Tibial artery (tissue), 4 donors: ENCODE measurements around the gene ZNF609.
"Not testable (repeated sequence)": the region's sequence is repeated elsewhere in the genome, so short reads cannot be mapped to it uniquely, and the experiment has no call there.

Experiments
- DNase-seq, 2 donors: peaks; one replicate each; pipeline ENCODE4 v3.0.0-alpha.2; 2019
- H3K27ac ChIP-seq, 2 donors: fragments of 200-600 bp; sonication (generic) in 1 of 2; 1 replicate in 1 of 2; 2 replicates in 1 of 2; pipeline ENCODE4 v1.5.1; 2018 to 2019; ENCODE audit warnings: mild to moderate bottlenecking in 1 of 2
- H3K27me3 ChIP-seq, 2 donors: fragments of 200-600 bp; sonication (generic) in 1 of 2; one replicate each; pipeline versions ENCODE4 v1.5.1 to v1.6.0; 2016 to 2019
- H3K36me3 ChIP-seq, 3 donors: fragments of 200-600 bp; sonication (generic) in 2 of 3; one replicate each; pipeline ENCODE4 v1.5.1; 2016 to 2019; ENCODE audit warnings: mild to moderate bottlenecking in 2 of 3
- H3K4me1 ChIP-seq, 4 donors: fragments of 200-600 bp; sonication (generic) in 2 of 4; 1 replicate in 3 of 4; 2 replicates in 1 of 4; pipeline ENCODE4 v1.5.1; 2016 to 2019
- H3K4me3 ChIP-seq, 2 donors: fragments of 200-600 bp; sonication (generic) in 1 of 2; 1 replicate in 1 of 2; 2 replicates in 1 of 2; pipeline ENCODE4 v1.5.1; 2018 to 2019; ENCODE audit warnings: mild to moderate bottlenecking in 2 of 2
- H3K9me3 ChIP-seq, 3 donors: fragments of 200-600 bp; sonication (generic) in 1 of 3; one replicate each; pipeline ENCODE4 v1.5.1; 2016 to 2019
- CTCF ChIP-seq, 2 experiments: fragments of 200-600 bp in 1 of 2; fragments of 450-650 bp in 1 of 2; IDR thresholded peaks; one replicate each; pipeline ENCODE4 v1.5.1; 2017 to 2019; ENCODE audit warnings: antibody characterized with exemption in 2 of 2, mild to moderate bottlenecking in 1 of 2, moderate library complexity in 1 of 2
- intact Hi-C: fragments of 100-400 bp; cut with DNase I; formaldehyde crosslinking; loops from one replicate; pipeline ENCODE4 v1.15.0; 2023; ENCODE audit warnings: low total_unique reads

The ZNF609 gene

GRCh38 chr15:64583983-64584382, 123.6 kb downstream of the ZNF609 start:
- no peak overlapping the region for H3K4me3 ChIP-seq
- H3K4me1 ChIP-seq: no peaks in the 10 kb centered on the region
- no peak for TF ChIP-seq CTCF (IDR thresholded peaks at IDR 0.05)
- H3K36me3 ChIP-seq: peaks cover 0 to 12% (median 0%) of the 10 kb centered on the region in 3 donors
- peaks cover 0 to 13% (median 0%) of the 10 kb centered on the region in 3 donors for H3K9me3 ChIP-seq
- no peaks in the 10 kb centered on the region for H3K27me3 ChIP-seq
- no peak overlapping the region for H3K27ac ChIP-seq
- intact Hi-C loops: no loop called here
- no peak for DNase-seq

- H3K9me3 ChIP-seq: peaks cover 0 to 1% (median 0%) of the 10 kb centered on the region in 3 donors
- no peak for TF ChIP-seq CTCF (IDR thresholded peaks at IDR 0.05)
- intact Hi-C loops: no loop called here
- H3K27ac ChIP-seq: no peak overlapping the region
- H3K4me1 ChIP-seq: no peaks in the 10 kb centered on the region
- DNase-seq: no peak
- H3K27me3 ChIP-seq: no peaks in the 10 kb centered on the region
- H3K36me3 ChIP-seq: peaks cover 0 to 2% (median 0%) of the 10 kb centered on the region in 3 donors
- no peak overlapping the region for H3K4me3 ChIP-seq
Observed at GRCh38 chr15:64586259-64586870, 126.0 kb downstream of the ZNF609 start.

GRCh38 chr15:64586984-64587383, 126.6 kb downstream of the ZNF609 start:
- no peak for TF ChIP-seq CTCF (IDR thresholded peaks at IDR 0.05)

DNA sequence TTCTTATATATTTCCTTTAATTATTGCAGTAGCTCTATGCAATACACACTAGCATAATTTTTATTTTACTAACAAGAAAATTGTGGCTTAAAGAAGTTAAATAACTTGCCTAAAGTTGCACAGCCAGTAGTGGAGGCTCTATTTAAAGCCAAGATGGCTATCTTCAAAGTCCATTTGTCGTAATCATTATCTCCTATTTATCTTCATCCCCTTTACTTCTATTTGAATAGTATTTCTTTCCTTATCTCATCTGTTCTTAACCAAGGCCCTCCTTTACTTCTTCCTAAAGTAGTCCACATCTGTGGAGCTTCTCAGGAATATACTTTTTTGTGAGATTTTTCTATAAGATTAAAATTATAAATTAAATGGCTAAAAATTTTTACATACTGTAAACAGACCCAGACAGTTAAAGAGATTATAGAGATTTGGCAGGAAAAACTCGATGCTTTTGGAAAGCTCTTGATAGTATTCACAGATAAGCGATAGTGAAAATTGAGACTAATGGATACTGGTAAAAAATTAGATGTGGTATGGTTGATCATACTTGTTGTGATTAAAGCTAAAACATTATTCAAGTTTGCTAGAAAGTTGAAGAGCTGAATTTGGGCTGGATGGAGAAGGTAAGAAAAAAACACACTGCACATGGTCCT, 129.2 kb downstream of the ZNF609 start:
- TF ChIP-seq CTCF (IDR thresholded peaks at IDR 0.05): no peak
- DNase-seq: no peak
- Histone ChIP-seq H3K4me1 (no peaks in the 10 kb centered on the region), H3K9me3 (no peaks in the 10 kb centered on the region), H3K27me3 (no peaks in the 10 kb centered on the region), H3K4me3 (no peak overlapping the region), H3K36me3 (no peaks in the 10 kb centered on the region), H3K27ac (no peak overlapping the region)
- intact Hi-C loops: no loop called here

More at GRCh38 chr15:64586984-64587383, 126.6 kb downstream of the ZNF609 start:
- no peak overlapping the region for H3K27ac ChIP-seq
- no peaks in the 10 kb centered on the region for H3K27me3 ChIP-seq
- no peak for DNase-seq
- intact Hi-C loops: no loop called here
- H3K36me3 ChIP-seq: no peaks in the 10 kb centered on the region
- no peak overlapping the region for H3K4me3 ChIP-seq
- H3K9me3 ChIP-seq: no peaks in the 10 kb centered on the region
- no peaks in the 10 kb centered on the region for H3K4me1 ChIP-seq

GRCh38 chr15:64592845-64593244, 132.5 kb downstream of the ZNF609 start:
- H3K27ac ChIP-seq, H3K9me3 ChIP-seq, H3K27me3 ChIP-seq, H3K36me3 ChIP-seq, H3K4me3 ChIP-seq, intact Hi-C loops, DNase-seq: not testable (repeated sequence)
- peaks cover 0 to 15% (median 6%) of the 10 kb centered on the region in 4 donors for H3K4me1 ChIP-seq

DNA sequence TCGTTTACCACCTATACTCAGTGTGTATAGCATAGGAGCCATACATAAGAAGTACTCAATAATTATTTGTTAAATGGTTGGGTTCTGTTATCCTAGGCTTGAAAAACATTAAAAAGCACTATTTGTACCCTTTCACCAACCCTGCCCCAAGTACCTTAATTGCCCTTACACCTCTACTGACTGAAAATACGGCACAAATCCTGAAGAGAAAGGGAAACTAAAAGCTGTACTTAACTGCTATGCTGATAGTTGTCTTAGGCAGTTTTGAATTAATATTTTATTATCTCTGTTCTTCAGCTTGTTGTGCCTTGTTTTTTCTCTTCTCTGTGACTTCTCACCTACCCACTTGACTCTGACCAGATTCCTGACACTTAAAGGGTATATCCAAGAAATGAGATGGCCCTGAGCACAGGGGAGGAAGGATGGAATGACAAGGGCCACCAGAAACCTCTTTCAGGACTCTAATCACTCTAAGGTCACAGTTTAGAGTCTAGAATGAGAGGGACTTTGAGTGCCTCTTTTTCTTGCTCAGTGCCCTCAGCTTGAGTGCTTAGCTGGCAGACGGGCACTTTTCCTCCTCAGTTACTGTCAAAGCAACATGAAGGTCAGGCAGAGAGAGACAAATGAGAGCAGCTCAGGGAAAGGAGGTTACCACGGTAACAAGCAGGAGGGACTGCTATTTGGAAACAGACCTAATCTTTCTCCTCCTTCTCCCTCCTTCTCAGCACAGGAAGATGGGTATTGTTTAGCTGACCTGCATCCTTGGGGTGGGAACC, 136.5 kb downstream of the ZNF609 start:
- Histone ChIP-seq H3K9me3 (no peaks in the 10 kb centered on the region), H3K27me3 (no peaks in the 10 kb centered on the region), H3K36me3 (no peaks in the 10 kb centered on the region), H3K4me3 (no peak overlapping the region), H3K27ac (no peak overlapping the region), H3K4me1 (peaks cover 0 to 15% (median 6%) of the 10 kb centered on the region in 4 donors)
- intact Hi-C loops: no loop called here
- DNase-seq: no peak
- no peak for TF ChIP-seq CTCF (IDR thresholded peaks at IDR 0.05)
